ENCODE results near the gene LPP.

Gene LPP

GRCh38 chr3:188198760-188199327, 44.9 kb downstream of the LPP start:
- H3K27me3 ChIP-seq (replicated peaks) = no peaks in the 10 kb centered on the region
- H3K4me3 ChIP-seq (ENCODE audit: low read depth, low read length) = no peak overlapping the region
- DNase-seq = no peak
- H3K36me3 ChIP-seq (replicated peaks) = no peaks in the 10 kb centered on the region
- no peak overlapping the region for H3K27ac ChIP-seq
- in situ Hi-C loops (cut with HindIII; ENCODE audit: low pct_ligation_motif_present, low sequenced_read_pairs) = no loop called here
- TF ChIP-seq, protein P1, sequence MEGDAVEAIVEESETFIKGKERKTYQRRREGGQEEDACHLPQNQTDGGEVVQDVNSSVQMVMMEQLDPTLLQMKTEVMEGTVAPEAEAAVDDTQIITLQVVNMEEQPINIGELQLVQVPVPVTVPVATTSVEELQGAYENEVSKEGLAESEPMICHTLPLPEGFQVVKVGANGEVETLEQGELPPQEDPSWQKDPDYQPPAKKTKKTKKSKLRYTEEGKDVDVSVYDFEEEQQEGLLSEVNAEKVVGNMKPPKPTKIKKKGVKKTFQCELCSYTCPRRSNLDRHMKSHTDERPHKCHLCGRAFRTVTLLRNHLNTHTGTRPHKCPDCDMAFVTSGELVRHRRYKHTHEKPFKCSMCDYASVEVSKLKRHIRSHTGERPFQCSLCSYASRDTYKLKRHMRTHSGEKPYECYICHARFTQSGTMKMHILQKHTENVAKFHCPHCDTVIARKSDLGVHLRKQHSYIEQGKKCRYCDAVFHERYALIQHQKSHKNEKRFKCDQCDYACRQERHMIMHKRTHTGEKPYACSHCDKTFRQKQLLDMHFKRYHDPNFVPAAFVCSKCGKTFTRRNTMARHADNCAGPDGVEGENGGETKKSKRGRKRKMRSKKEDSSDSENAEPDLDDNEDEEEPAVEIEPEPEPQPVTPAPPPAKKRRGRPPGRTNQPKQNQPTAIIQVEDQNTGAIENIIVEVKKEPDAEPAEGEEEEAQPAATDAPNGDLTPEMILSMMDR (IDR thresholded peaks at IDR 0.05; ENCODE audit: low read depth, low read length, missing control alignments) = no peak

GRCh38 chr3:188199386-188199785, 45.4 kb downstream of the LPP start:
- Histone ChIP-seq H3K27ac (no peak overlapping the region), H3K36me3 (replicated peaks) (no peaks in the 10 kb centered on the region), H3K27me3 (replicated peaks) (no peaks in the 10 kb centered on the region), H3K4me3 (ENCODE audit: low read depth, low read length) (no peak overlapping the region)
- DNase-seq = no peak
- TF ChIP-seq, protein P1 (IDR thresholded peaks at IDR 0.05; ENCODE audit: low read depth, low read length, missing control alignments) = no peak
- in situ Hi-C loops (cut with HindIII; ENCODE audit: low pct_ligation_motif_present, low sequenced_read_pairs) = no loop called here

DNA sequence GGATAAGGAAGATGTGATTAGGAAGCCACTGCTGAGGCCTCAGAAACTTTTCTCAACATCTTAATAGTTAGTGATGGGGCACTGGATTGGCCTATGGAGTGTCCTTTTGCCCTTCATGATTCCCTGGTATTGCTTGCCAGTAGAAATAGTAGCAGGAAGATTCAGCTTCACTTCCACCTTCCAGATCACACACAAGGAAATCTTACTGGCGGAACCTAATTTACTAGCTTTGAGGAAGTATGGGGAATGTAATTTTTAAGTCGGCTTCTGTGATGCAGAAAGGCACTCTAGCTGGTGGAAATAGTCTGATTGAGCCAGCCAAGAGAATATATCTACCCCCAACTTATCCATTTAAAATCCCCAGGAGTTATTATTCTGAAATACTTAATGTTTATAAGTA, 46.5 kb downstream of the LPP start:
- no peak overlapping the region for H3K4me3 ChIP-seq (ENCODE audit: low read depth, low read length)
- TF ChIP-seq, protein P1 (IDR thresholded peaks at IDR 0.05; ENCODE audit: low read depth, low read length, missing control alignments) = no peak
- in situ Hi-C loops (cut with HindIII; ENCODE audit: low pct_ligation_motif_present, low sequenced_read_pairs) = no loop called here
- H3K27ac ChIP-seq = no peak overlapping the region
- DNase-seq = no peak
- H3K27me3 ChIP-seq (replicated peaks) = no peaks in the 10 kb centered on the region
- H3K36me3 ChIP-seq (replicated peaks) = no peaks in the 10 kb centered on the region

DNA sequence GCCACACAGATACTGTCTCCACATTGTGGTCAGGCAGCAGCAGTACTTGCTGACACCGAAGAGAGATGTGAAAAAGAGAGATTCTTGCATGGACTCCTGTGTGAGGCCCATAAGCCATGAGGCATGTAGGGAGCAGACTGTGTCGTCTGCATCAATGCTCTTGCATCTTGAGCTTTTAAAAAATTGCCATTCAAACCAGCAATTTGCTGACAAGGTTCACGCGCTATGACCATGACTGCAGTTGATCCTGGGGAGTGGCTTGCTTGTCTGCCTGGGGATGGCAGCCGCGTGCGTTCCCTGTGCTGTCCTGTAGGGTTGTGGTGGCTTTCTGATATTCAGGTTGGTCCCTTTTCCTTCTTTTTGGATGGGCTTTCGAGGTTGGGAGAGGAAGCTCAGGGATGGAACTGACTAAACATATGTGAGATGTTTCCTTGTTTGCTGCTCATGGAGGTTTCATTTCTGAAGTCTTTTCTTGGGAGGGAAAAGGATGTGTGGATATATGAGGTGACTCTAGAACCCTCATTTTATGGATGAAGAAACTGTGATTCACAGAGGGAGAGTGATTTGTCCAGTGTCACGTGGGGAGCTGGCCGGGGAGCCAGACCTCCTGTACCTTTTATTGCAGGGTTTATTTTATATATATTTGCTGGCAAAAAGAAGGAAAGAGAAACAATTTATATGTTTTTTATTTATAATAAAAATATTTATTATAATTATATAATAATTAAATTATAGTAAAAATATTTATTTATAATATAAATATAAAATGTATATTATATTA, 48.6 kb downstream of the LPP start:
- Histone ChIP-seq H3K4me3 (ENCODE audit: low read depth, low read length) (no peak overlapping the region), H3K27me3 (replicated peaks) (no peaks in the 10 kb centered on the region), H3K27ac (no peak overlapping the region), H3K36me3 (replicated peaks) (no peaks in the 10 kb centered on the region)
- no peak for DNase-seq
- in situ Hi-C loops (cut with HindIII; ENCODE audit: low pct_ligation_motif_present, low sequenced_read_pairs) = no loop called here
- TF ChIP-seq, protein P1 (IDR thresholded peaks at IDR 0.05; ENCODE audit: low read depth, low read length, missing control alignments) = peak; percentile 8

DNA sequence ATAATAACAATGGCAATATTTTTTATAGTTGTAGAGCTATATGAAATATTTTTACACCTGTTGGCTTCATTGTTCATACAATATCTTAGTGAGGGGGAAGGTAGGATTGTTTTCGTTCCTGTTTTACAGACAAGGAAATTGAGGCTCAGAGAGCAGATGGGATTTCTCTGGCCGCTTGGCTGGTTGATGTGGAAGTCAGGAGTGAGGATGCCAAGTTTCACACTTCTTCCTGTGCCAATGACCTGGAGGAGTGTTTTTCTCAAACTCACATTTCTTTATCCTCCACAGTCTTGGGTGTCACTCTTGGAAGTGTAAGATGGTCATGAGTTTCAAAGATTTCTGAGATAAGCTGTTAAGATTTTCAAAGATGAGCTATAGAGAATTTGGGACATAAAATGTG, 50.6 kb downstream of the LPP start:
- TF ChIP-seq, protein P1 (IDR thresholded peaks at IDR 0.05; ENCODE audit: low read depth, low read length, missing control alignments) = no peak
- no peaks in the 10 kb centered on the region for H3K27me3 ChIP-seq (replicated peaks)
- H3K36me3 ChIP-seq (replicated peaks) = no peaks in the 10 kb centered on the region
- H3K27ac ChIP-seq = no peak overlapping the region
- in situ Hi-C loops (cut with HindIII; ENCODE audit: low pct_ligation_motif_present, low sequenced_read_pairs) = no loop called here
- H3K4me3 ChIP-seq (ENCODE audit: low read depth, low read length) = no peak overlapping the region
- DNase-seq = no peak
